Measurements from ENCODE around the gene ATP8A2. TPM values are rescaled to one million over a fixed set of nuclear protein-coding genes. Genes with fewer than 3 reads are reported as not detected.

The ATP8A2 gene
- total RNA-seq, 1 experiment from 2014 or later, result not detected

- no peak for TF ChIP-seq SIN3A (IDR thresholded peaks at IDR 0.05; ENCODE audit: borderline replicate concordance, insufficient read depth, low read depth, low read length)
- TF ChIP-seq, protein P1, sequence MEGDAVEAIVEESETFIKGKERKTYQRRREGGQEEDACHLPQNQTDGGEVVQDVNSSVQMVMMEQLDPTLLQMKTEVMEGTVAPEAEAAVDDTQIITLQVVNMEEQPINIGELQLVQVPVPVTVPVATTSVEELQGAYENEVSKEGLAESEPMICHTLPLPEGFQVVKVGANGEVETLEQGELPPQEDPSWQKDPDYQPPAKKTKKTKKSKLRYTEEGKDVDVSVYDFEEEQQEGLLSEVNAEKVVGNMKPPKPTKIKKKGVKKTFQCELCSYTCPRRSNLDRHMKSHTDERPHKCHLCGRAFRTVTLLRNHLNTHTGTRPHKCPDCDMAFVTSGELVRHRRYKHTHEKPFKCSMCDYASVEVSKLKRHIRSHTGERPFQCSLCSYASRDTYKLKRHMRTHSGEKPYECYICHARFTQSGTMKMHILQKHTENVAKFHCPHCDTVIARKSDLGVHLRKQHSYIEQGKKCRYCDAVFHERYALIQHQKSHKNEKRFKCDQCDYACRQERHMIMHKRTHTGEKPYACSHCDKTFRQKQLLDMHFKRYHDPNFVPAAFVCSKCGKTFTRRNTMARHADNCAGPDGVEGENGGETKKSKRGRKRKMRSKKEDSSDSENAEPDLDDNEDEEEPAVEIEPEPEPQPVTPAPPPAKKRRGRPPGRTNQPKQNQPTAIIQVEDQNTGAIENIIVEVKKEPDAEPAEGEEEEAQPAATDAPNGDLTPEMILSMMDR (IDR thresholded peaks at IDR 0.05), result no peak
- TF ChIP-seq POLR2AphosphoS5 (IDR thresholded peaks at IDR 0.05; ENCODE audit: low read depth, low read length), result no peak
- TF ChIP-seq, protein P2, sequence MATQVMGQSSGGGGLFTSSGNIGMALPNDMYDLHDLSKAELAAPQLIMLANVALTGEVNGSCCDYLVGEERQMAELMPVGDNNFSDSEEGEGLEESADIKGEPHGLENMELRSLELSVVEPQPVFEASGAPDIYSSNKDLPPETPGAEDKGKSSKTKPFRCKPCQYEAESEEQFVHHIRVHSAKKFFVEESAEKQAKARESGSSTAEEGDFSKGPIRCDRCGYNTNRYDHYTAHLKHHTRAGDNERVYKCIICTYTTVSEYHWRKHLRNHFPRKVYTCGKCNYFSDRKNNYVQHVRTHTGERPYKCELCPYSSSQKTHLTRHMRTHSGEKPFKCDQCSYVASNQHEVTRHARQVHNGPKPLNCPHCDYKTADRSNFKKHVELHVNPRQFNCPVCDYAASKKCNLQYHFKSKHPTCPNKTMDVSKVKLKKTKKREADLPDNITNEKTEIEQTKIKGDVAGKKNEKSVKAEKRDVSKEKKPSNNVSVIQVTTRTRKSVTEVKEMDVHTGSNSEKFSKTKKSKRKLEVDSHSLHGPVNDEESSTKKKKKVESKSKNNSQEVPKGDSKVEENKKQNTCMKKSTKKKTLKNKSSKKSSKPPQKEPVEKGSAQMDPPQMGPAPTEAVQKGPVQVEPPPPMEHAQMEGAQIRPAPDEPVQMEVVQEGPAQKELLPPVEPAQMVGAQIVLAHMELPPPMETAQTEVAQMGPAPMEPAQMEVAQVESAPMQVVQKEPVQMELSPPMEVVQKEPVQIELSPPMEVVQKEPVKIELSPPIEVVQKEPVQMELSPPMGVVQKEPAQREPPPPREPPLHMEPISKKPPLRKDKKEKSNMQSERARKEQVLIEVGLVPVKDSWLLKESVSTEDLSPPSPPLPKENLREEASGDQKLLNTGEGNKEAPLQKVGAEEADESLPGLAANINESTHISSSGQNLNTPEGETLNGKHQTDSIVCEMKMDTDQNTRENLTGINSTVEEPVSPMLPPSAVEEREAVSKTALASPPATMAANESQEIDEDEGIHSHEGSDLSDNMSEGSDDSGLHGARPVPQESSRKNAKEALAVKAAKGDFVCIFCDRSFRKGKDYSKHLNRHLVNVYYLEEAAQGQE (IDR thresholded peaks at IDR 0.05; ENCODE audit: insufficient read depth in 1 of 2, low read depth in 2 of 2, low read length in 1 of 2), result no peak
- no peak for TF ChIP-seq TCF7L2 (IDR thresholded peaks at IDR 0.05; ENCODE audit: low read depth, low read length)
- DNase-seq (ENCODE audit: low read depth, low spot score), result no peak
- no peaks in the 10 kb centered on the region for H3K27me3 ChIP-seq (ENCODE audit: control insufficient read depth, insufficient read depth, low read length)
- no peak overlapping the region for H3K4me3 ChIP-seq (ENCODE audit: low read depth in 2 of 2, low read length in 2 of 2)
- intact Hi-C loops (cut with micrococcal nuclease; ENCODE audit: unreplicated experiment) (no loop called here), in situ Hi-C loops (cut with HindIII; ENCODE audit: low pct_unique_long_range_greater_than_20kb, low sequenced_read_pairs) (no loop called here)
- ChIA-PET CTCF (no interaction called here), POLR2A (no interaction called here)
- no TSS peak for BruUV-seq (replicated peaks)
- no peaks in the 10 kb centered on the region for H3K36me3 ChIP-seq (ENCODE audit: control insufficient read depth, insufficient read depth, low read length)
- H3K4me1 ChIP-seq (ENCODE audit: control insufficient read depth, insufficient read depth, low read length), result no peaks in the 10 kb centered on the region
- H3K27ac ChIP-seq (ENCODE audit: low read length), result no peak overlapping the region
- no peak for ATAC-seq
- no peaks in the 10 kb centered on the region for H3K9me3 ChIP-seq (ENCODE audit: control insufficient read depth, insufficient read depth, low read depth, low read length)
Observed at GRCh38 chr13:25602176-25602575, 230.4 kb downstream of the ATP8A2 start.

GRCh38 chr13:25604106-25604505 lies 232.3 kb downstream of the ATP8A2 start:
- BruUV-seq (replicated peaks), result no TSS peak
- no peaks in the 10 kb centered on the region for H3K9me3 ChIP-seq (ENCODE audit: control insufficient read depth, insufficient read depth, low read depth, low read length)
- CTCF ChIA-PET, result no interaction called here
- in situ Hi-C loops (cut with HindIII; ENCODE audit: low pct_unique_long_range_greater_than_20kb, low sequenced_read_pairs), result no loop called here
- no peak overlapping the region for H3K27ac ChIP-seq (ENCODE audit: low read length)
- intact Hi-C loops (cut with micrococcal nuclease; ENCODE audit: unreplicated experiment), result no loop called here
- ATAC-seq (no peak), DNase-seq (ENCODE audit: low read depth, low spot score) (no peak)
- no peaks in the 10 kb centered on the region for H3K4me1 ChIP-seq (ENCODE audit: control insufficient read depth, insufficient read depth, low read length)
- TF ChIP-seq, protein P2 (IDR thresholded peaks at IDR 0.05; ENCODE audit: insufficient read depth in 1 of 2, low read depth in 2 of 2, low read length in 1 of 2), result no peak
- TF ChIP-seq POLR2AphosphoS5 (IDR thresholded peaks at IDR 0.05; ENCODE audit: low read depth, low read length) (no peak), SIN3A (IDR thresholded peaks at IDR 0.05; ENCODE audit: borderline replicate concordance, insufficient read depth, low read depth, low read length) (no peak), TCF7L2 (IDR thresholded peaks at IDR 0.05; ENCODE audit: low read depth, low read length) (no peak)
- TF ChIP-seq, protein P1 (IDR thresholded peaks at IDR 0.05), result no peak
- H3K36me3 ChIP-seq (ENCODE audit: control insufficient read depth, insufficient read depth, low read length), result no peaks in the 10 kb centered on the region
- POLR2A ChIA-PET, result no interaction called here
- no peaks in the 10 kb centered on the region for H3K27me3 ChIP-seq (ENCODE audit: control insufficient read depth, insufficient read depth, low read length)
- H3K4me3 ChIP-seq (ENCODE audit: low read depth in 2 of 2, low read length in 2 of 2), result no peak overlapping the region

Data from Panc1 (cell line).